KBM-7 (cell line): ENCODE measurements around the gene SLC2A8.

ENCODE experiments used
- DNase-seq: peaks from one replicate; pipeline ENCODE4 v3.0.0-alpha.2; 2015
- in situ Hi-C: fragments of 300-500 bp; cut with MboI; formaldehyde crosslinking; loops from 2 replicates; pipeline ENCODE4 v1.14.3; 2020; ENCODE audit warnings: low sequenced_read_pairs, low pct_unique_long_range_greater_than_20kb, mixed read lengths

Gene SLC2A8

DNA sequence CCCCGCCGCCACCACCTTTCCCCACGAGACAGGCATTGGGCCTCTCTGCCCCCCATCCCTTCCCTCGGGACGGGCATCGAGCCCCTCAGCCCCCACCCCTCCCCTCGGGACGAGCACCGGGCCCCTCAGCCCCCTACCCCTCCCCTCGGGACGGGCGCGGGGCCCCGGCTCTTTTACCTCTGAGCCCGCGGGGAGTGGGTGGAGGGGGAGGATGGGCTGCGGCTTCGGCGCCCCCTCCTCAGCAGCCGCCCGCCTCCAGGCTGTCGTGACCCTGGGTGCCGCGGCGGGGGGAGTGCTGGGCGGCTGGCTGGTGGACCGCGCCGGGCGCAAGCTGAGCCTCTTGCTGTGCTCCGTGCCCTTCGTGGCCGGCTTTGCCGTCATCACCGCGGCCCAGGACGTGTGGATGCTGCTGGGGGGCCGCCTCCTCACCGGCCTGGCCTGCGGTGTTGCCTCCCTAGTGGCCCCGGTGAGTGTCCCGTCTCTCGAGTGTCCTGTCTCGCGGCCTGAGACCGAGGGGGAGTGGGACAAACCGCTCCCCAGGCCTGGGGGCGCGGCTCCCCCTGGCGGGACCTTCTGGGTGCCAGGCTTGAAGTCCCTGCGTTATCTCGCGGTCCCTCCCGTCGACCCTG, 791 bp downstream of the SLC2A8 start:
- in situ Hi-C loops, result no loop called here
- DNase-seq, result peak; percentile 37

DNA sequence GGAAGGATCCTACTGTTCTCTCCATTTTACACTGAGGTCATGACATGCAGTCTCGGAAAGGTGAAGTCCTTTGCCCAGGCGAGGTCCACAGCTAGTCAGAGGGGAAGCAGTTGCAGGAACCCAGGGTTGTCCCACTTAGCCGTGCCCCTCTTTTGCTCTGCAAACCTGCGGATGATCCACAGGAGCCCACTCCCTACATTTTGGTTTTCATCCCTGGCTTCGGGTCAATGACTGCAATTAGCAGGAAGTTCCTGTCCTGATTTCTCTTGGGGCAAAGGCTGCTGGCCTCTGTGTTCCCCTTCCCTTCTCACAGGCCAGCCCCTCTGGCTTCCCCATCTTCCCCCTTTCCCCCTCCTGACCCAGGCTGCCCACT, 1.3 kb downstream of the SLC2A8 start:
- in situ Hi-C loops, result no loop called here
- no peak for DNase-seq

DNA sequence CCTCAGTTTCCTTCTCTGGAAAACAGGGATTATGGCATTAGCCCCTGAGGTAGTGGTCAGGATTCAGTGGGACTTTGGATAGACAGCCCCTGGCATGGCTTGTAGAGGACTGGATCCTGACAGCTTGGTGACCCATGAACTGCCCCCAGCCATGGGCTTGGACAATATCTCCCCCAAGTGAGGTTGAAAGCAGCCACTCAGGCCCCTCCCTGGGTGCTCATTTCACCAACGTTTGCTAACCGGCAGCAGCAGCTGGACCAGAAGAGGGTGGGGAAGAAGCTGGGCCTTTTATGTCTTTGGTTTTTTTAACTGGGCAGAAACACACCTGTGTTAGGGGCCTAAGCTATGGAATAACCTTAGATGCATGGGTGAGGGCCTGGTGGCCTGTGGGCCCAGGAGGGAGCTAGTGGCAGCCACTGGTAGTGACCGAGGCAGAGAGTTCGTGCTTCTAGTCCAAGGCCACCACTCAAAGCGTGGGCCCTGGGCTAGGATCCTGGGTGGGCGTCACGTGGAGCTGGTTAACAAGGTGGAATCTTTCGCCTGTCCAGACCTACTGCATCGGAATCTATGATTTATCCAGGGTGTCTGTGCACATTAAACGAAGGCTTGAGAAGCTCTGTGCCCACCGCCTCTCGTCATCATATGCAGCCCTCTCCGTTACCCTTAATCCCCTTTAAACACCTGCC, 1.9 kb downstream of the SLC2A8 start:
- DNase-seq, result no peak
- in situ Hi-C loops, result no loop called here

DNA sequence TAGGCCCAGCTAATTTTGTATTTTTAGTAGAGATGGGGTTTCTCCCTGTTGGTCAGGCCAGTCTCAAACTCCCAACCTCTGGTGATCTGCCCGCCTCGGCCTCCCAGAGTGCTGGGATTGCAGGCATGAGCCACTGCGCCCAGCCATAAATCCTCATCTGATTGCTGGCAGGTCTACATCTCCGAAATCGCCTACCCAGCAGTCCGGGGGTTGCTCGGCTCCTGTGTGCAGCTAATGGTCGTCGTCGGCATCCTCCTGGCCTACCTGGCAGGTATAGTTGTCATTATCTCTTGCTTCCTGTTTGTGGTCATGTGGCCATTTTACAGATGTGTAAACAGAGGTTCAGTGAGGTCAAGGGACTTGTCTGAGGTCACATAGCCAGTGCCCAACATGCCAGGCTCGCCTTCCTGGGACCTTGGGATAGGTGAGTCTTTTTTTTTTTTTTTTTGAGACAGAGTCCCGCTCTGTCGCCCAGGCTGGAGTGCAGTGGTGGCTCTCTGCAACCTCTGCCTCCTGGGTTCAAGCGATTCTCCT, 2.8 kb downstream of the SLC2A8 start:
- no peak for DNase-seq
- in situ Hi-C loops, result no loop called here

DNA sequence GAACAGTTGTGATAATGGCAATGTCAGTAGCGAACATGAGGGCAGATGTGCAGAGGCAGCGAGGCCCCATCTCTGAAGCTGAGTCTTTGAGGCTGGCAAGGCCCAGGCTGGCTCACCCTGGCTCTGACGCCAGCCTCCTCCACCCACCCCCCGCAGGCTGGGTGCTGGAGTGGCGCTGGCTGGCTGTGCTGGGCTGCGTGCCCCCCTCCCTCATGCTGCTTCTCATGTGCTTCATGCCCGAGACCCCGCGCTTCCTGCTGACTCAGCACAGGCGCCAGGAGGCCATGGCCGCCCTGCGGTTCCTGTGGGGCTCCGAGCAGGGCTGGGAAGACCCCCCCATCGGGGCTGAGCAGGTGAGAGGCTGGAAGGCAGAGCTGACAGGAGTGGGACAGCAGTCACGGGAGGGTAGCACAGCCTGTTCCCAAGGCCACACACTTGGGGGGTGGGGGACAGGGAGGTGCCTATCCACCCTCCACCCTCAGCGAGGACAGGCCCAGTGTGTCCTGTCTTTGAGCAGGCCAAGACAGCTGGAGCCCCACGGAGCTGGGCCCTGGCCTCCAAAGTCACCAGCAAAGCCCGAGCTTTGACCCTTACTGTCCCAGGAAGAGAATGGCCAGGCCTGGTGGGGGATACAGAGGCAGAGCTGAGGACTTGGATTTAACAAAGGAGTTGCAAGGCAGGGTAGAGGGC, 5.6 kb downstream of the SLC2A8 start:
- DNase-seq, result no peak
- in situ Hi-C loops, result no loop called here

DNA sequence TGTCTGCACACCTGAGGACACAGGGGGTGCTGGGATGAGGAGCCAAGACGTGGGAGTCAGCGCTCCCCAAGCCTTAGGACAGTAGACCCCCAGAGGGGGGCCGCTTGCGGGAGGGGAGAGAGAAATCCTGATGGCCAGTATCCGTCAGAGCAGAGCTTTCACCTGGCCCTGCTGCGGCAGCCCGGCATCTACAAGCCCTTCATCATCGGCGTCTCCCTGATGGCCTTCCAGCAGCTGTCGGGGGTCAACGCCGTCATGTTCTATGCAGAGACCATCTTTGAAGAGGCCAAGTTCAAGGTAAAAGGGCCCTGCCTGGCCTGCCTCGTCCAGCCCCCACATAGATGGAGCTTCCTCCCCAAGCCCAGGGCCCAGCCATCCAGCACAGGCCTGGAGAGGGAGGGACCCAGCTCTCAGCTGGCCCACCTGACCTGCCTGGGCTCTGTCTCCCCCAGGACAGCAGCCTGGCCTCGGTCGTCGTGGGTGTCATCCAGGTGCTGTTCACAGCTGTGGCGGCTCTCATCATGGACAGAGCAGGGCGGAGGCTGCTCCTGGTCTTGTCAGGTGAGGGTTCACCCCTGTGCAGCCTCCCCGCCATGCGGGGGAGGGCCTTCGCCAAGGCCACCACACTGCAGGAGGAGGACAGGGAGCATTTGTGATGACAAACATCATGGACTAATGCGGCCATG, 6.7 kb downstream of the SLC2A8 start:
- no peak for DNase-seq
- in situ Hi-C loops, result no loop called here

DNA sequence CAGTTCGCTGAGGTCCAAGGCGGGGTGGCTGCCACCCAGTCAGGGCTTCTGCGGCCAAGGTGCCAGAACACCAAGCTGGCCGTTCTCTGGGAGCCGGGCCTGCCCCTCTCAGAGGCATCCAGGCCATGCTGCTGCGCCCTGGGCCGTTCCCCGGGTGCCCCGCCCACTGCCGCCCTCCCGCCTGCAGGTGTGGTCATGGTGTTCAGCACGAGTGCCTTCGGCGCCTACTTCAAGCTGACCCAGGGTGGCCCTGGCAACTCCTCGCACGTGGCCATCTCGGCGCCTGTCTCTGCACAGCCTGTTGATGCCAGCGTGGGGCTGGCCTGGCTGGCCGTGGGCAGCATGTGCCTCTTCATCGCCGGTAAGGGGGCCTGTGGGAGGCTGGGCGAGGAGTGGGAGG, 7.7 kb downstream of the SLC2A8 start:
- no peak for DNase-seq
- in situ Hi-C loops, result no loop called here

DNA sequence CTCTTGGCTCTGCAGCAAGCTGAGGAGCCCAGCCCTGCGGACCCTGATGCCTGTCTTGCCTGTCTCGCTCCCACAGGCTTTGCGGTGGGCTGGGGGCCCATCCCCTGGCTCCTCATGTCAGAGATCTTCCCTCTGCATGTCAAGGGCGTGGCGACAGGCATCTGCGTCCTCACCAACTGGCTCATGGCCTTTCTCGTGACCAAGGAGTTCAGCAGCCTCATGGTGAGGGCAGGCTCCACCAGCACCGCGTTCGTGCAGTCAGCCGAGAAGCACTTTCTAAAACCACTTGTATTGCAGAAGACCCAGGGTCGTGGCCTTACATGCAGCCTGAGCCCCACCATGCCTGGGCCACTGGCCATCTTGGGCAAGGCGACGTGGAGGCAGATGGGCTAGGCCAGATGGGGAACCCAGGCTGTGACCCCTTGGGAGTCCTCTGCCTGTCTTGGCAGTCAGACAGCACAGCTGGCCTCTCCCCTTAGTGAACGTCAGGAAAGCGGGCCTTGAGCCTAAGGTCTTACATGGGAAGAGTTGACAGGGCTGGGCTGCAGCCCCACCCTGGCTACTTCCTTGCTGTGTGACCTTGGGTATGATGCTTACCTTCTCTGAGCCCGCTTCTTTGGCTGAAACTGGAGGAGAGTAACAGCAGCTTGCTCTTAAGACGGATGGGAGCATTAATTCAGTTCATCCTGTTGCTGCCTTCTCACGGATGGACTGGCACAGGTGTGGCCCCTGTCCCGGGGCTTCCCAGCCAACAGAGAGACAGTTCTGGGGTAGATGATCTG, 8.6 kb downstream of the SLC2A8 start:
- in situ Hi-C loops, result no loop called here
- no peak for DNase-seq

DNA sequence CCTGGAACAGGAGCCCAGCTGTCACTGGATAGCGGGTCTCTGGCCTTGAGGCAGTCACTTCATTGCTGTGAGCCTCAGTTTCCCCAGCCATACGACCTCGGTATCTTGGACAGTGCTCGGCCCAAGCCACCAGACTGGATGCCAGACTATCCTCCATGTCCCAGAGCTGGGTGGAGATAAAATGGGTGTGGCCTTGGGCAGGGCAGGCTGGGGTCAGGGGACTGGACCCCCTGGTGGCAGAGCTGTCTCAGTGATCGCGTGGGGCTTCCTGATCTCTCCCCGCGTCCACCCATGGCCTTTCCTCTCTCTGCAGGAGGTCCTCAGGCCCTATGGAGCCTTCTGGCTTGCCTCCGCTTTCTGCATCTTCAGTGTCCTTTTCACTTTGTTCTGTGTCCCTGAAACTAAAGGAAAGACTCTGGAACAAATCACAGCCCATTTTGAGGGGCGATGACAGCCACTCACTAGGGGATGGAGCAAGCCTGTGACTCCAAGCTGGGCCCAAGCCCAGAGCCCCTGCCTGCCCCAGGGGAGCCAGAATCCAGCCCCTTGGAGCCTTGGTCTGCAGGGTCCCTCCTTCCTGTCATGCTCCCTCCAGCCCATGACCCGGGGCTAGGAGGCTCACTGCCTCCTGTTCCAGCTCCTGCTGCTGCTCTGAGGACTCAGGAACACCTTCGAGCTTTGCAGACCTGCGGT, 10.0 kb downstream of the SLC2A8 start:
- in situ Hi-C loops, result no loop called here
- no peak for DNase-seq

DNA sequence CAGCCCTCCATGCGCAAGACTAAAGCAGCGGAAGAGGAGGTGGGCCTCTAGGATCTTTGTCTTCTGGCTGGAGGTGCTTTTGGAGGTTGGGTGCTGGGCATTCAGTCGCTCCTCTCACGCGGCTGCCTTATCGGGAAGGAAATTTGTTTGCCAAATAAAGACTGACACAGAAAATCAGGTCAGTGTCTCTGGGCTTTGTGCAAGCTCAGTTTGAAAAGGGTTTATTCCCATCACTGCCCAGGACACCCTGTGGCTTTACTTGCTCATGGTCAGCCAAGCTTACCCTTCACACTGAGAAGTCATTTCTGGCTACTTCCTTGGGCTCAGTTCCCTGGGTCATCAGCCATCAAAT, 10.5 kb downstream of the SLC2A8 start:
- in situ Hi-C loops, result no loop called here
- DNase-seq, result no peak

DNA sequence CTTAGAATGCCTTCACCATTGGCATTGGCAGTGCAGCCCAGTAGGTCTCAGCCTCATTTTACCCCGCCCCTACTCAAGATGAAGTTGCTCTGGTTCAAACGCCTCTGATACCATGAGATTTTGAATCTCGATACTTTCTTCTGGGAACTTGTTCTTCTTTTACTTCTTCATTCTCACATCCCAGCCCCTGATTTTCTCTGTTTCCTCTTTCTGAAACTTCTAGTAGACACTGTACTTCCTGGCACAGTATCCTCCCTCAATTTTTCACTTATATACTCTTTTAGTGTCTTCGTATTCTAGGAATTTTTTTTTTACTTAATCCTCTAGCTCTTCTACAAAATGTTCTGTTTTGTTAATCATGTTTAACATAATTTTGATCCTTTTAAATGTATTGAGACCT, 14.2 kb downstream of the SLC2A8 start:
- in situ Hi-C loops, result no loop called here
- no peak for DNase-seq

DNA sequence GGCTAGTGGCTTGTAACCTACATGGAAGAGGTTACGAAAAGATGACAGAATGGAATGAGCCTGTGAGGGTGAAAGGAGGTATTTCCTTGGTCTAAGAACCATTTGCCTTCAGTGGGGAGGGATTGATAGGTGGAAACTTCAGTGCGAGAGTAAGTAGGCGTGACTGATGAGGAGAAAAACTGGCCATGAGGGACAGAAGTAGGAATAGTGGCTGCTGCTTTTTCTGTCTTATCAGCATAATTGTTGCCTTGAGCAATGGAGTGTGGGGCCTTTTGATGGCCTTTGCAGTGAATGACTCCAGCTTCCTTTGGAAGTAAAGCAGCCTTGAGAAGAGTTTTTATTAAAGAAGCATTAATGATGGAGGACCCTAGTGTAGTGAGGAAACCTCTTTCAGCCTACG, 18.2 kb downstream of the SLC2A8 start:
- DNase-seq, result no peak
- in situ Hi-C loops, result no loop called here

DNA sequence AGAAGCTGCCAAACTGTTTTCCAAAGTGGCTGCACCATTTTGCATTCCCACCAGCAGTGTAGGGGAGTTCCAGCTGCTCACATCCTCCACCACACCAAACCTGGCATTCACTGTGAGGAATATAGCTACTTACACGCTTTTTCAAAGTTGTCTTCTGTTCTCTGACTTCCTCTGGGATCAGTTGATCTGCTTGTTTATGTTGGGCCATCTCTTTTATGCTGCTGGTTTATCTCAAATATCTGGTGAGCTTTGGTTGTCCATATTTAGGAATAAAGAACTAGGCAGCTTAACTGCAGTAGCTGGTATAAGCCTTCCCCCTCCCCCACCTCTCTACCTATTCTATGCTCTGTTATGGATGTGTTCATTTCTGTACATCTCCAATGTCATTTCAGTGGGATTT, 18.7 kb downstream of the SLC2A8 start:
- DNase-seq, result no peak
- in situ Hi-C loops, result no loop called here

DNA sequence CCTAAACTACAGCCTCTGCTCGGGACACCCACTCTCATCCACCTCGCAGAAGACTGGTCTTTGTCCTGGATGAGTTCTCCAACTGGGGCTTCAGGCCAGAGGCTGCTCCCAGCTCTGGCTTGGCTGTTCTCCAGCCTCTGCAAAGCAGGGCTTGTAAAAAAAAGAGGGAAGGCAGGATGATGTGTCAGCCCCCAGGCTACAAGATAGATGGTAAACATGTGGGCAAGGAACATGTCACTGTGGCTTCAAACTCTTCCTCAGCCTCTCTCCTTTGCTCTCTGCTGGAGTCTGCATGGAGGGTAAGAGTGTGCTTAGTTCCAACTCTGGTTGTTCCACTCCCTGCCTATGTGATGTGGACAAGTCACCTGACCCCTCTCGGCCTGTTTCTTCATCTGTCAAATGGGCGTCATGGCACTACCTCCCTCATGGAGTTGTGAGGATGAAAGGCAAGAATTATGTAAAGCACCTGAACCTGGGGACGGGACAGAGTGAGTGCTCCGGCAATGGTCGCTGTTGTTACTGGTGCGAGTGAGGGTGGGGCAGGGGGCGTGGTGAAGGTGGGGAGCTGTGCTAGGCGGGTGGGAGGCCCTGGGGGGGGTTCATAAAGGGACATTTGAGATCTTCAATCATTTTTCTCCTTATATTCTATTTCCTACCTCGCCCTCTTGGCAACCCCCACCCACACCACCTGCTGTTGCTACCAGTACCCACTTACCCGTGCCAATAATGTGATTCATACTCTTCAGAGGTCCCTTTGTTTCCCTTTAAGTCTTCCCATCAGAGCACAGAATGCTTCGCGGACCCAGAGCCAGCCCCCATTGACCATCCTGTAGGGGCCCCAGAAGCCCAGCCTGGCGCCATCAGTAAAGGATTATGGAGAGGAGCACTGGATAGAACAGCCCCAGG, 20.4 kb downstream of the SLC2A8 start:
- in situ Hi-C loops, result no loop called here
- DNase-seq, result no peak

DNA sequence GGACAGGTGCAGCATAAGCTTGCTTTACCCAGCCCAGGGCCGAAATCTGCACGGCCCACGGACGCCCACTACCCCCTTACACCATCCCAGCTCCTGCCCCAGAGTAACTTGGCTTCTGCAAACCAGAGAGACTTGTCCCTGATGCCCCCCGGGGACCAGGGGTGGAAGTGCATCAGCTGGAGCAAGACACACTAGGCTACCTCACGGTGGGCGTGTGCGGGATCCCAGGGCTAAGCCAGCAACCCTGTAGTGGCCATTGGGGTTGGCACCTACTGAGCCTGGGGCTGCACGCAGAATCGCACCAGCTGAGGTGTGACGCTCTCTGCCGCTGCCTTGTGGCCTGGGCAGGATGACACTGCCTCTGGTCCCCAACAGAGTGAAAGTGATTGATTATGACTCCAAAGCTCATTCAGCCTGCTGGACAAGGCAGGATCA, 21.1 kb downstream of the SLC2A8 start:
- DNase-seq, result peak; percentile 62
- in situ Hi-C loops, result no loop called here

DNA sequence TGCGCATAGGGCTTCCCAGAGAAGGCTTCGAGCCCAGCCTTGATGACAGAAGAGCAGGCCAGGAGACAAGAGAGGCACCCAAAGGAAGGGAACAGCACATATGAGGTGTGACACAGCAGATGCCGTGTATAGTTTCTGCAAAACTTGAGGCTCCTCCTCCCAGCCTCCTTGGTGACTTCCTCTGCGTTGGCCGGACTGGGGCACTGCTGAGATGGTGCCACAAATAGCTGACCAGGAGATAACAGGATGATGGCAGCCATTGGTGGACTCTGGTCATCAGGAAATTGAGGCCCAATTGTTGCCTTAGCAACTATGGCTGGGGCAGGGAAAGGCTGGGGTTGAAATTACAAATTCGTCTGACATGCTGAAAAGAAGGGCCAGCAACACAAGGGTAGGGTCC, 22.4 kb downstream of the SLC2A8 start:
- DNase-seq, result no peak
- in situ Hi-C loops, result no loop called here

DNA sequence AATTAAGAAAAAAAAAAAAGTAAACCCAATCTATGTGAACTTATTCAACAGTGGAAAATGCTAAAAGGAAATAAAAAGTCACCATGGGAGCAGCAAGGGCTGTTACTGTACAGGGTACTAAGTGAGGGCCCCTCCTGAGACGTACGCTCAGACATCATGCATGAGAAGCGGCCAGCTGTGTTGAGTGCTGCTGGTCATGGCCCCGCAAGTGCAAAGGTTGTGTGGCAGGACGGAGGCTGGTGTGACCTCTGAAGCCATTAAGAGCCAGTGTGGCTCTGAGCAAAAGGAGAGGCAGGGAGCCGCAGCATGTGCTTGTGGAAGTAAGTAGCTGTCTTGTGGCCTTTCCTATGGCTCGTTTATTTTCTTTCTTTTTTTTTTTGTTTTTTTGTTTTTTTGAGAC, 24.1 kb downstream of the SLC2A8 start:
- in situ Hi-C loops, result no loop called here
- no peak for DNase-seq
